ENCODE measurements around the gene CYTH1. TPM values are rescaled to one million over a fixed set of nuclear protein-coding genes. Genes with fewer than 3 reads are reported as not detected.

The CYTH1 gene
- polyA plus RNA-seq, 1 of the 3 experiments (the other 2 are of a cell fraction): 23.8 TPM

DNA sequence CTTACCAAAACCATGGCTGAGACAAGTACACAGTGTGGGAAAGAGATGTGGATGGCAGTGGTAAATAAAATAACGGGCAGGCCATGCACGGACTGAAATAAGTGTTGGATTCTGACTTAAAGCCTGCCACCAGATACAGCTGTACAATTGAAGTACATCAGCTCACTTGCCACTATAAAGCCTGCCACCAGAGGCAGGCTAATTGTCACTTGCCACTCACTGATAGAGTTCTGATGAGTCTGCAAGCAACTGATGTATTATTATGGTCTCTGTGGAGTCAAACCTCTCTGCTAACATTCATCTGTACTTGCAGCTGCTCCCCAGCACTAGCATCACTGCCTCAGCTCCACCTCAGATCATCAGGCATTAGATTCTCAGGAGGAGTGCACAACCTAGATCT lies 93.0 kb downstream of the CYTH1 start:
- POLR2A ChIA-PET: no interaction called here
- no peaks in the 10 kb centered on the region for H3K4me1 ChIP-seq (ENCODE audit: control insufficient read depth in 1 of 2, insufficient read depth in 2 of 2, low read depth in 1 of 2, low read length in 1 of 2)
- 96% methylated on average over 2 of the region's 2 CpGs for WGBS (ENCODE audit: low lambda C conversion rate)
- H3K79me2 ChIP-seq (ENCODE audit: insufficient read depth): no peaks in the 10 kb centered on the region
- H3K27ac ChIP-seq (ENCODE audit: low read depth in 2 of 2, low read length in 1 of 2): no peak overlapping the region
- H3K9me2 ChIP-seq: no peaks in the 10 kb centered on the region
- no peaks in the 10 kb centered on the region for H3K27me3 ChIP-seq (ENCODE audit: insufficient read depth)
- H3K9me3 ChIP-seq: no peaks in the 10 kb centered on the region
- no peaks in the 10 kb centered on the region for H3F3A ChIP-seq (replicated peaks; ENCODE audit: insufficient read depth)
- H2AFZ ChIP-seq (ENCODE audit: low read depth): no peak overlapping the region
- H3K9ac ChIP-seq: no peak overlapping the region
- no peak overlapping the region for H3K4me3 ChIP-seq (ENCODE audit: low read depth in 2 of 2, low read length in 1 of 2)
- CTCF ChIA-PET: interaction anchor here (1.0 to 1.7 kb wide), 4 partner anchors 10 to 192 kb away, joined by 3 to 8 read pairs (median 4); no protein-coding TSS in a partner anchor
- H3K36me3 ChIP-seq (replicated peaks in 1 of 2; ENCODE audit: control insufficient read depth in 1 of 2, insufficient read depth in 2 of 2, low read length in 1 of 2): peaks cover 31 to 70% of the 10 kb centered on the region in 2 experiments
- no peak for DNase-seq
- no peak overlapping the region for H3K4me2 ChIP-seq
- H4K20me1 ChIP-seq (ENCODE audit: insufficient read depth): no peaks in the 10 kb centered on the region
- TF ChIP-seq REST (IDR thresholded peaks at IDR 0.05; ENCODE audit: low read depth, low read length) (no peak), GATA2 (CRISPR knock-in tag; IDR thresholded peaks at IDR 0.05) (no peak), CHD2 (IDR thresholded peaks at IDR 0.05; ENCODE audit: low read length, partially characterized antibody) (no peak), TCF12 (IDR thresholded peaks at IDR 0.05) (no peak), ZBTB33 (IDR thresholded peaks at IDR 0.05; ENCODE audit: borderline replicate concordance, low read depth) (no peak), SMC3 (IDR thresholded peaks at IDR 0.05; ENCODE audit: low read depth, low read length) (no peak), JUND (IDR thresholded peaks at IDR 0.05) (no peak), FOXM1 (IDR thresholded peaks at IDR 0.05; ENCODE audit: low read depth) (no peak), SIN3A (IDR thresholded peaks at IDR 0.05; ENCODE audit: borderline replicate concordance, low read depth, low read length) (no peak), NFIC (IDR thresholded peaks at IDR 0.05; ENCODE audit: borderline replicate concordance) (no peak), RXRA (IDR thresholded peaks at IDR 0.05; ENCODE audit: borderline replicate concordance, low read depth) (no peak), FOSL2 (IDR thresholded peaks at IDR 0.05; ENCODE audit: borderline replicate concordance, low read depth) (no peak), EZH2phosphoT487 (IDR thresholded peaks at IDR 0.05; ENCODE audit: borderline replicate concordance, low read depth) (no peak), RCOR1 (IDR thresholded peaks at IDR 0.05; ENCODE audit: low read length) (no peak)
- TF ChIP-seq, protein P1, sequence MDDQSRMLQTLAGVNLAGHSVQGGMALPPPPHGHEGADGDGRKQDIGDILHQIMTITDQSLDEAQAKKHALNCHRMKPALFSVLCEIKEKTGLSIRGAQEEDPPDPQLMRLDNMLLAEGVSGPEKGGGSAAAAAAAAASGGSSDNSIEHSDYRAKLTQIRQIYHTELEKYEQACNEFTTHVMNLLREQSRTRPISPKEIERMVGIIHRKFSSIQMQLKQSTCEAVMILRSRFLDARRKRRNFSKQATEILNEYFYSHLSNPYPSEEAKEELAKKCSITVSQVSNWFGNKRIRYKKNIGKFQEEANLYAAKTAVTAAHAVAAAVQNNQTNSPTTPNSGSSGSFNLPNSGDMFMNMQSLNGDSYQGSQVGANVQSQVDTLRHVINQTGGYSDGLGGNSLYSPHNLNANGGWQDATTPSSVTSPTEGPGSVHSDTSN (IDR thresholded peaks at IDR 0.05): no peak
